ENCODE results near the gene MPHOSPH8.

MPHOSPH8 gene

DNA sequence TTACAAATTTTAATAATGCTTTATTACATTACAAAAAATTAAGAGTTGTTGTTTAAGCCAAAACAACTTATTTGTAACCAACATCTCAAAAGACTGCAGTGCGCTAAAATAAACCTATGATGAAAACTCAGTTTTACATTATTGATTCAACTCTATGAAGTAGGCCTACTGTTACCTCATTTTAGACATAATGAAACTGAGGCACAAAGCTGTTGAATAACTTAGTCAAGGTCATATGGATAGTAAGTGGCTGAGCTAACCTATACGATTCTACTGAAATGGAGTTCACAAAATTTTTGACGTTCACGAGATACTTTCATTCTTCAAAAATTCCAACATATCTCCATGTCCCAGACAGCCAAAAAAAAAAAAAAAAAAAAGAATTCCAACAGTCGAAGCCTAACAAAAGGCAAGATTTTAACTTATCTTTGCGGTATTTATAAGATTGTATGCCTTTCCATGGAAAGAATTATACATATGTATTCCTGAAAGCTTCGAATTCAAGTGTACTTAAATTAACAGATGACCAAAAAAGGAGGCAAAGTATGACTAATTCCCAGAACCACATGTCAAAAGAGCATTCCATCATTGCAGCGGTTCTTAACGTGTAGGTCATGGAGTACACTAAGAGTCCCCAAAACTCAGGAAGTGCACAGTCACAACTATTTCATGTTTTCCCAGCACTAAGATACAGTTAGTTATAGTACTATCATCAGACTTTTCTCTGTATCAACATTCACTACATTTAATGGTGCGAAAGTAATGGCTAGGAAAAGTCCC is 79.9 kb downstream of the MPHOSPH8 start:
- TF ChIP-seq, protein P1, sequence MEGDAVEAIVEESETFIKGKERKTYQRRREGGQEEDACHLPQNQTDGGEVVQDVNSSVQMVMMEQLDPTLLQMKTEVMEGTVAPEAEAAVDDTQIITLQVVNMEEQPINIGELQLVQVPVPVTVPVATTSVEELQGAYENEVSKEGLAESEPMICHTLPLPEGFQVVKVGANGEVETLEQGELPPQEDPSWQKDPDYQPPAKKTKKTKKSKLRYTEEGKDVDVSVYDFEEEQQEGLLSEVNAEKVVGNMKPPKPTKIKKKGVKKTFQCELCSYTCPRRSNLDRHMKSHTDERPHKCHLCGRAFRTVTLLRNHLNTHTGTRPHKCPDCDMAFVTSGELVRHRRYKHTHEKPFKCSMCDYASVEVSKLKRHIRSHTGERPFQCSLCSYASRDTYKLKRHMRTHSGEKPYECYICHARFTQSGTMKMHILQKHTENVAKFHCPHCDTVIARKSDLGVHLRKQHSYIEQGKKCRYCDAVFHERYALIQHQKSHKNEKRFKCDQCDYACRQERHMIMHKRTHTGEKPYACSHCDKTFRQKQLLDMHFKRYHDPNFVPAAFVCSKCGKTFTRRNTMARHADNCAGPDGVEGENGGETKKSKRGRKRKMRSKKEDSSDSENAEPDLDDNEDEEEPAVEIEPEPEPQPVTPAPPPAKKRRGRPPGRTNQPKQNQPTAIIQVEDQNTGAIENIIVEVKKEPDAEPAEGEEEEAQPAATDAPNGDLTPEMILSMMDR (conservative IDR thresholded peaks at IDR 0.05), result no peak
- no peak for TF ChIP-seq ZFX (IDR thresholded peaks at IDR 0.05)
- no peak overlapping the region for H3K27ac ChIP-seq

DNA sequence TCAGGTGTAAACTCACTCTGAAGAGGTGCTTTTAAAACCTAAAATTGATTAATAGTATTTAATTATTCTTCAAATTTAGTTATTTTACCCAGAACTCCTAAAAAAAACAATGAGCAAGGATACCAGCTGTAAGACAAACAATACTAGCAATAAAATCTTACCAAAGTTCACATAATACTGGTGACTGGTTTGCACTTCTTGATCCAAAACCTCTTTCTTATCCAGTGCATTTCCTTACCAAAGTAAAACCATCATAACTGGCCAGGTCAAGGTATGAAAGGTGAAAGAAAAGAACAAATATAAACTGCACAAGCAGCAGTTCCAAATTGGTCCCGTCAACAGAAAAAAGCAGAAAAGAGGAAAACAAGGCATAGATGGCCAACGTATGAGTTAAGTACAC is 86.6 kb downstream of the MPHOSPH8 start:
- H3K27ac ChIP-seq, result no peak overlapping the region
- no peak for TF ChIP-seq ZFX (IDR thresholded peaks at IDR 0.05)
- TF ChIP-seq, protein P1 (conservative IDR thresholded peaks at IDR 0.05), result no peak
